ENCODE results near the gene TRANK1. TPM values are rescaled to one million over a fixed set of nuclear protein-coding genes. Genes with fewer than 3 reads are reported as not detected.

TRANK1 gene
- total and polyA plus RNA-seq, 2 of the 4 experiments (the other 2 are of a cell fraction) = 7.9 to 12.7 TPM

- Histone ChIP-seq H3K14ac (replicated peaks; ENCODE audit: low read depth, low read length) (peak overlapping the region; percentile 30), H4K20me1 (ENCODE audit: insufficient read depth, low read length) (no peaks in the 10 kb centered on the region), H3K18ac (ENCODE audit: low read depth, low read length) (peak overlapping the region; percentile 40; the same call in 1 of the 2 replicates), H2BK120ac (ENCODE audit: low read depth, low read length) (peak overlapping the region; percentile 45; the same call in 1 of the 2 replicates), H2BK5ac (ENCODE audit: low read depth, low read length, poor library complexity, severe bottlenecking) (peak overlapping the region; percentile 68), H3K56ac (ENCODE audit: extremely low read depth, insufficient read depth, low read length) (no peak overlapping the region), H4K91ac (ENCODE audit: insufficient read depth, low read depth, low read length) (no peak overlapping the region), H3K4me1 (ENCODE audit: control insufficient read depth, insufficient read depth, low read length) (peaks cover 11% of the 10 kb centered on the region), H3K79me1 (ENCODE audit: low read depth in 1 of 2, low read length in 2 of 2) (no peaks in the 10 kb centered on the region), H3K9me1 (ENCODE audit: insufficient read depth, low read length) (no peaks in the 10 kb centered on the region; the same call in 1 of the 2 replicates), H2AK9ac (replicated peaks; ENCODE audit: low read depth, low read length, poor library complexity) (no peak overlapping the region), H4K8ac (ENCODE audit: low read depth in 2 of 2, low read length in 2 of 2) (peak overlapping the region in 1 of 2 experiments; percentile 58; a peak in 1 of 4 replicates), H4K5ac (ENCODE audit: low read depth, low read length) (peak overlapping the region; percentile 54), H3K36me3 (ENCODE audit: control insufficient read depth, insufficient read depth, low read length) (no peaks in the 10 kb centered on the region), H3K4me2 (ENCODE audit: low read depth, low read length) (peak overlapping the region; percentile 62), H3K4ac (ENCODE audit: low read depth, low read length) (peak overlapping the region; percentile 28; the same call in 1 of the 2 replicates), H2BK20ac (ENCODE audit: low read depth, low read length) (peak overlapping the region; percentile 53), H3K9me3 (ENCODE audit: control insufficient read depth, insufficient read depth, low read length) (no peaks in the 10 kb centered on the region), H3K9ac (ENCODE audit: low read depth, low read length) (peak overlapping the region; percentile 17; the same call in 1 of the 2 replicates), H3K27ac (ENCODE audit: insufficient read depth, low read length) (peak overlapping the region; percentile 41; the same call in 1 of the 2 replicates), H3K4me3 (ENCODE audit: insufficient read depth, low read depth, low read length) (peak overlapping the region; percentile 10; the same call in 1 of the 2 replicates), H2AK5ac (ENCODE audit: low read depth, low read length) (no peak overlapping the region), H3K27me3 (ENCODE audit: control insufficient read depth, insufficient read depth, low read length) (no peaks in the 10 kb centered on the region), H3K23ac (ENCODE audit: low read depth, low read length) (0 out of 2 replicates have a peak overlapping the region, but pooled peaks have one; percentile 28), H2AFZ (replicated peaks; ENCODE audit: low read length, poor library complexity) (no peak overlapping the region), H2BK15ac (ENCODE audit: low read depth, low read length) (no peak overlapping the region; the same call in 2 of the 3 replicates)
- TF ChIP-seq POLR2A (IDR thresholded peaks at IDR 0.05; ENCODE audit: low read depth, low read length) = no peak
- no peak for TF ChIP-seq NFE2L2 (IDR thresholded peaks at IDR 0.05; ENCODE audit: low read depth, low read length)
- no peak for TF ChIP-seq ELK1 (IDR thresholded peaks at IDR 0.05; ENCODE audit: borderline replicate concordance, low read depth, low read length)
- 0 out of 2 replicates have a peak, but pooled peaks have one; percentile 28 for TF ChIP-seq MXI1 (IDR thresholded peaks at IDR 0.05; ENCODE audit: borderline replicate concordance, low read depth, low read length)
- TF ChIP-seq FOS (IDR thresholded peaks at IDR 0.05; ENCODE audit: low read depth, low read length) = peak; percentile 90
- no peak for TF ChIP-seq MAZ (IDR thresholded peaks at IDR 0.05; ENCODE audit: borderline replicate concordance, low read depth, low read length)
- peak; percentile 68 for TF ChIP-seq CEBPB (IDR thresholded peaks at IDR 0.05; ENCODE audit: low read depth, low read length)
- TF ChIP-seq CHD1 (IDR thresholded peaks at IDR 0.05; ENCODE audit: low read depth, low read length) = no peak
- BruUV-seq (replicated peaks) = no TSS peak
- in situ Hi-C loops (cut with MboI; ENCODE audit: low sequenced_read_pairs) = no loop called here
- POLR2A ChIA-PET (ENCODE audit: unreplicated experiment) = no interaction called here
- ATAC-seq (ENCODE audit: low read depth) (peak; percentile 64), DNase-seq (peak; percentile 94)
- no CpG with 5 or more reads among the region's 4 CpGs for WGBS, 2 experiments (ENCODE audit: extremely low coverage in 2 of 2, insufficient read length in 1 of 2)
- CTCF ChIA-PET = interaction anchor here (0.6 to 1.3 kb wide), 3 partner anchors 9 to 57 kb away, joined by 3 to 4 read pairs (median 4); no protein-coding TSS in a partner anchor
- intact Hi-C loops (cut with micrococcal nuclease) = no loop called here
- dilution Hi-C loops (cut with HindIII; ENCODE audit: low sequenced_read_pairs, unreplicated experiment) = no loop called here
These were observed 32.7 kb downstream of the TRANK1 start for GRCh38 chr3:36911990-36912804.

Data from IMR-90 (cell line).